HFF-Myc (cell line): ENCODE data around the gene IQGAP2.

Experiments
- DNase-seq: peaks from one replicate; pipeline ENCODE4 v3.0.0-alpha.2; 2011; ENCODE audit warnings: low read depth; ENCODE audit errors: extremely low read depth
- H3K4me3 ChIP-seq: replicated peaks from 2 replicates; pipeline ENCODE4 v1.5.1; 2011; ENCODE audit warnings: low read depth, mild to moderate bottlenecking, control low read depth, low read length
- TF ChIP-seq, protein P1 (sequence below): IDR thresholded peaks from 2 replicates; pipeline ENCODE4 v1.5.1; 2012; ENCODE audit warnings: mild to moderate bottlenecking, low read depth, low read length, control low read depth; ENCODE audit errors: missing control alignments

The IQGAP2 gene

DNA sequence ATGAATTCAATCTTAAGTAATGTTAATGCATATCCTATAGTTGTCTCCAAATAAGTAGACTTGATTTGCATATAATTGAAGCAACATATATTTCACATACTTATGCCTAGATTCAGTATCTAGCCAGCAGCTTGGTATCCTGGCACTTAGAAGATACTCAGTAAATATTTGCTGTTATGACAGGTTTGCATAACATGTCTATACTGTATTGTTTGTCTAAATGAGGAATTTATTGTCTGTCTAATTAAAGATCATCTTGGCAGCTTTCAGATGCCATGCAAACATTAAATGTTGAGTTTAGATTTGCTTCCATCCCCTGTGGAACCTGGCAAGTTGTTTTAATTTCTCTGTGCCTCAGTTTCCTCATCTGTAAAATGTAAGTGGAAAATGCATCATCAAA lies 9.4 kb downstream of the IQGAP2 start:
- no peak overlapping the region for H3K4me3 ChIP-seq
- DNase-seq: no peak
- TF ChIP-seq, protein P1, sequence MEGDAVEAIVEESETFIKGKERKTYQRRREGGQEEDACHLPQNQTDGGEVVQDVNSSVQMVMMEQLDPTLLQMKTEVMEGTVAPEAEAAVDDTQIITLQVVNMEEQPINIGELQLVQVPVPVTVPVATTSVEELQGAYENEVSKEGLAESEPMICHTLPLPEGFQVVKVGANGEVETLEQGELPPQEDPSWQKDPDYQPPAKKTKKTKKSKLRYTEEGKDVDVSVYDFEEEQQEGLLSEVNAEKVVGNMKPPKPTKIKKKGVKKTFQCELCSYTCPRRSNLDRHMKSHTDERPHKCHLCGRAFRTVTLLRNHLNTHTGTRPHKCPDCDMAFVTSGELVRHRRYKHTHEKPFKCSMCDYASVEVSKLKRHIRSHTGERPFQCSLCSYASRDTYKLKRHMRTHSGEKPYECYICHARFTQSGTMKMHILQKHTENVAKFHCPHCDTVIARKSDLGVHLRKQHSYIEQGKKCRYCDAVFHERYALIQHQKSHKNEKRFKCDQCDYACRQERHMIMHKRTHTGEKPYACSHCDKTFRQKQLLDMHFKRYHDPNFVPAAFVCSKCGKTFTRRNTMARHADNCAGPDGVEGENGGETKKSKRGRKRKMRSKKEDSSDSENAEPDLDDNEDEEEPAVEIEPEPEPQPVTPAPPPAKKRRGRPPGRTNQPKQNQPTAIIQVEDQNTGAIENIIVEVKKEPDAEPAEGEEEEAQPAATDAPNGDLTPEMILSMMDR: no peak

DNA sequence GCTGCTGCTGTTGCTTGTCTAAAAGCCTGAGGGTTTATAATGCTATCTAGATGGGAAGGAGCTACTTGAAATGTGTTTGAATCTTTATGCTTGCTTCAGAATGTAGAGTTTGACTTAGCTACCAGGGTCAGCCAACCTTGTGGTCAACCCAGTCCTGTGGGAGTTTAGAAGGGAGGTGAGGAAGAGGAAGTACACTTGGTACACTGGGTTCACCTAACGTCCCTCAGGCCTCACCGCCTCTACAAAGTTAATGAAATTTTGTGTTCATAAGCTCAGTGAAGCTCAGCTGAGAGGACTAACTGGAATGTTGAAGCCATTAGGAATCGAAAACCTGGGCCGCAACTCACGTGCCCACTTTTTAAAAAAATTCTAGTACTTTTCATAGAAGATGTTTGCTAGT lies 10.7 kb downstream of the IQGAP2 start:
- DNase-seq: no peak
- H3K4me3 ChIP-seq: no peak overlapping the region
- TF ChIP-seq, protein P1: no peak

DNA sequence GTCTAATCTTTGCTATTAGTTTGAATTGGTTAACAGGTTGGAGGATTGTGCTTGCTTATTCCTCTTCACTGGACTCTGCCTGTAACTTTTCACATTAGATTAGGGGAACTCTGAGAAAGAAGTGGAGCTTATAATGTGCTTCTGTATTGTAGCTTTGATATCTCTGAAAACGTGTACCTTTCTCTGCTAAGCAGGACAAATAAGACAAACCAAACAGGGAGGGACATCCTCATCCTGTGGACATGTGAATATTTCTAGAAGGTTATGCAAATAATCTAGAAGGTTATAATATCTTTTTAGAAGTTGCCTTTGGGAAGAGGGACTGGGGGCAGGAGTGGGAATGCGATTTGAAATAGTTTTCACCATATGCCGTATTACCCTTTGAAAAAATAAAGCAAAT lies 11.7 kb downstream of the IQGAP2 start:
- TF ChIP-seq, protein P1: no peak
- DNase-seq: no peak
- no peak overlapping the region for H3K4me3 ChIP-seq

DNA sequence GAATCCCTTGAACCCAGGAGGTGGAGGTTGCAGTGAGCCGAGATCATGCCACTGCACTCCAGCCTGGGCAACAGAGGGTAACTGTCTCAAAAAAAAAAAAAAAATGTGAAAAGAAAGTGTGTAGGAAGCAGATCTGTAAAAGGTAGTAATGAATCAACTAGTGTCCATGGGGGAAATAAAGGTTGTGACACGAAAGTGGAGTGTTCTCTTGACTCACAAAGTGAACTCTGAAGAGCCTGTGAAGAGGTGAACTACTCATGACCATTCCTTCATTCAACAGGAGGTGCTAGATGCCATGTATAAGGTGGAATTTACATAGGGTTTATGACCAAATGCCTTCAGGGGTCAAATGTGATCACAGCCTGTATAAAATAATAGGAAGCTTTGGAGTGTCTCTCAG lies 12.8 kb downstream of the IQGAP2 start:
- DNase-seq: no peak
- TF ChIP-seq, protein P1: no peak
- H3K4me3 ChIP-seq: no peak overlapping the region

DNA sequence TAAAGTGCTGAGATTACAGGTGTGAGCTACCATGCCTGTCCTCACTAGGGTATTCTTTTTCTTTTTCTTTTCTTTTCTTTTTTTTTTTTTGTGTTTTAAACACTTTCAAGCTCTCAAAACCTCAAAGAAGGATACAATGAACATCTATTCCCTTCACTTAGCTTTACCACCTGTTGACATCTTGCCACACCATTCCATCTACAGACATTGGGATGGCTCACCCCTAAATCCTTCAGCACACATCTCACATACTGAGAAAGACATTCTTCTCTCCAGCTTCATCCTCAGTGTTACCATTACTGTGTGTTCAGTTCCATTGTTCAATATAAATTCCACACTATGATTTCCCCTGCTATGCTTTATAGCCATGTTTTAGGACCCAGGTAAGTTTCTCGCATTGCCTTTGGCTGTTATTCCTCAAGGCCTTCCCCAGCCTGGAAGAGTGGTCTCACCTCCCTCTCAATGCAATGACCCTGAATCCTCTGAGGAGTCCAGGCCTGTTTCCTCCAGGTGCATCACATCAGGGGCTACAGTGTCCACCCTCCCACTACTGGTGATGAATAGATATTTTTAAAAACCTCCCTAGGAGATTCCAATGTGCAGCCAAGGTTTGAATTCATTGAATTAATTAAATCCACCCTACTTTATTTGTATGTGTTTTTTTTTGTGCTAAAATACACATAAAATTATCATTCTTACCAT lies 16.7 kb downstream of the IQGAP2 start:
- TF ChIP-seq, protein P1: no peak
- no peak overlapping the region for H3K4me3 ChIP-seq
- DNase-seq: no peak

DNA sequence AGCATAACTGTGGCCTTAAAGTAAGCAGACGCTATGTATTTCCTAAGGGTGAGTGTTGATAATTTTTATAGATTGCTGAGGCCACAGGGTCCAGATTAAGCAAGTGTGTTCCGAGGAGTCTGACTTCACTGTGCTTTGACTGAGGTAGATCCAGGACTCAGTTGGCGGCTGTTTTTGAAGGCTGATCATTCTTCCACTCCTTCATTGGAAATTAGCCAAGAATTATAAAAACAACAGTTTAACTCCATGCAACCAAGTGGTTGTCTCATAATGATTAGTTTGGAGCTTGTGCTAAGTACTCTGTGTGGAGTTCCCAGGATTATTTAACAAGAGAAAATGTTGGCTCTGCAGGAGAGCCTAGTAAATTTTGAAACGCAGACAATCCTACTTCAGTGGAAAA lies 19.1 kb downstream of the IQGAP2 start:
- TF ChIP-seq, protein P1: no peak
- H3K4me3 ChIP-seq: no peak overlapping the region
- DNase-seq: no peak

DNA sequence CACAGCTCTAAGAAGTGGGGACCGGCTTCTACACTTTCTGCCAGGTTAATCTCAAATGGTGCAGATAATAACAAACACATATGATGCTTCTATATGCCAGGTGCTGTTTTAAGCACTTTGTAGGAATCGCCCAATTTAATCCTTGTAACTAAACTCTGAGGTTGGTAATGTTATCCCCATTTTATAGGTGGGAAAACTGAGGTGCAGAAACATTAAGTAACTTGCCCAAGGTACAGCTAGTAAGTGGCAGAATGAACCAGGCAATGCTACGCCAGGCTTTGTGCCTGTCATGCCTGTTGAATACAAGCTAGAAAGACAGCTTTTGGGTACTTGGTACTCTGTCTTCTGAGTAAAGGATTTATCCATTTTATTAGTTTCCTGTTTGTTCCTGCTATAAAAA lies 19.7 kb downstream of the IQGAP2 start:
- no peak overlapping the region for H3K4me3 ChIP-seq
- no peak for DNase-seq
- TF ChIP-seq, protein P1: no peak
